Tibial nerve (tissue), 4 donors: Measurements from ENCODE around the gene FBXO15. TPM values are rescaled to one million over a fixed set of nuclear protein-coding genes. Genes with fewer than 3 reads are reported as not detected.
A peak's percentile ranks its signal among the peaks of the same experiment; 100 is the strongest.

Source experiments
- DNase-seq, 2 donors: peaks; one replicate each; pipeline ENCODE4 v3.0.0-alpha.2; 2019; ENCODE audit warnings: low spot score in 2 of 2
- H3K27ac ChIP-seq, 4 donors: fragments of 200-600 bp; sonication (generic) in 3 of 4; one replicate each; pipeline ENCODE4 v1.5.1; 2017 to 2019; ENCODE audit warnings: mild to moderate bottlenecking in 1 of 4
- H3K27me3 ChIP-seq, 2 donors: fragments of 200-600 bp; sonication (generic) in 1 of 2; one replicate each; pipeline versions ENCODE4 v1.5.1 to v1.6.0; 2017 to 2019
- H3K36me3 ChIP-seq, 3 donors: fragments of 200-600 bp; sonication (generic); one replicate each; pipeline ENCODE4 v1.5.1; 2018 to 2019
- H3K4me1 ChIP-seq, 4 donors: fragments of 200-600 bp; sonication (generic) in 3 of 4; one replicate each; pipeline ENCODE4 v1.5.1; 2017 to 2019
- H3K4me3 ChIP-seq, 4 donors: fragments of 200-600 bp; sonication (generic) in 3 of 4; one replicate each; pipeline ENCODE4 v1.5.1; 2017 to 2019; ENCODE audit warnings: mild to moderate bottlenecking in 1 of 4, moderate library complexity in 1 of 4
- H3K9me3 ChIP-seq, 4 donors: fragments of 200-600 bp; sonication (generic) in 3 of 4; one replicate each; pipeline ENCODE4 v1.5.1; 2017 to 2019
- EP300 ChIP-seq, 2 donors: sonication (generic); formaldehyde crosslinking; IDR thresholded peaks; one replicate each; pipeline ENCODE4 v1.6.1; 2017; ENCODE audit warnings: antibody characterized with exemption in 2 of 2, mild to moderate bottlenecking in 1 of 2
- POLR2A ChIP-seq, 2 donors: fragments of 450-650 bp; IDR thresholded peaks; one replicate each; pipeline ENCODE4 v1.6.1; 2017; ENCODE audit warnings: antibody characterized with exemption in 2 of 2, mild to moderate bottlenecking in 2 of 2, moderate library complexity in 2 of 2
- WGBS, 2 donors: methylation state at CpG; one replicate each; pipeline ENCODE4 v1.1.5; 2018; 5-methylcytosine and 5-hydroxymethylcytosine counted together
- total RNA-seq, 4 donors: library from RNA; depleted of rRNA; stranded (reverse); fragments of >200 nt; gene quantifications; one replicate each; pipeline ENCODE4 v1.1.0, GENCODE V29; 2016
- TF ChIP-seq, protein P1 (sequence below), 5 experiments: fragments of 200-600 bp in 3 of 5; fragments of 450-650 bp in 2 of 5; sonication (generic) in 3 of 5; IDR thresholded peaks; one replicate each; pipeline ENCODE4 v1.5.1; 2016 to 2019; ENCODE audit warnings: antibody characterized with exemption in 5 of 5, mild to moderate bottlenecking in 3 of 5, moderate library complexity in 2 of 5

Gene FBXO15
- total RNA-seq, 4 donors from 2014 or later, result 1.0 to 4.4 (median 1.4) TPM

DNA sequence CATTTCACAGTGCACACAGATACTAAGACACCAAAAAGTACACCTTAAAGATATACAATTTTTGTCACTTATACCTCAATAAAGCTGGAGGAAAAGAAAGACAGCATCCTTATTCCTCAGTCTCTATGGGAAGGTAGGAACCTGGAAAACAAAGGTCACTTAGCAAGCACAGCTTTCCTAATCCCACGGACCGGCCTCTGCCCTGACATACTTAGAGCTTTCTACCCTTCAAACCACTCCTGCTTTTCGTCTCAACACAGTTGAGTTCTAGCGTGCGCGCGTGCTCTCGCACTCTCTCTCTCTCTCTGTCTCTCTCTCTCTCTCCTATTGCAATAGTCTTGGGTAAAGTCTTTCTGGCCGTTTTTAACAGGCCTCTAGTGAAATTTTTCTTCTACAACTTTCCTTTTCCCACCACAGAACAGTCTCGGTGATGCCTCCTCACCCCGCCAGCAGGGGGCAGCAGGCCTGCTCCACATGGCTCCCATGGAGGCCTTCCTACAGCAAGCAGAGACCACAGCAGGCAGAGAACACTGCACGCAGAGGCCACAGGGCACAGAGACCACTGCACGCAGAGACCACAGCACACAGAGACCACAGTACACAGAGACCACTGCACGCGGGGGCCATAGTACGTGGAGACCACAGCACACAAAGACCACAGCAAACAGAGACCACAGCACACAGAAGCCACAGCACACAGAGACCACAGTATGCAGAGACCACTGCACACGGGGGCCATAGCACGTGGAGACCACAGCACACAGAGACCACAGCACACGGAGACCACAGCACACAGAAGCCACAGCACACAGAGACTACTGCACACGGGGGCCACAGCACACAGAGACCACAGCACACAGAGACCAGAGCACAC is 106.9 kb downstream of the FBXO15 start:
- no peak for DNase-seq
- Histone ChIP-seq H3K4me3 (no peak overlapping the region), H3K27me3 (no peaks in the 10 kb centered on the region), H3K36me3 (no peaks in the 10 kb centered on the region), H3K27ac (no peak overlapping the region), H3K4me1 (no peaks in the 10 kb centered on the region), H3K9me3 (no peaks in the 10 kb centered on the region)
- TF ChIP-seq POLR2A (IDR thresholded peaks at IDR 0.05) (no peak), EP300 (IDR thresholded peaks at IDR 0.05) (no peak)
- TF ChIP-seq, protein P1, sequence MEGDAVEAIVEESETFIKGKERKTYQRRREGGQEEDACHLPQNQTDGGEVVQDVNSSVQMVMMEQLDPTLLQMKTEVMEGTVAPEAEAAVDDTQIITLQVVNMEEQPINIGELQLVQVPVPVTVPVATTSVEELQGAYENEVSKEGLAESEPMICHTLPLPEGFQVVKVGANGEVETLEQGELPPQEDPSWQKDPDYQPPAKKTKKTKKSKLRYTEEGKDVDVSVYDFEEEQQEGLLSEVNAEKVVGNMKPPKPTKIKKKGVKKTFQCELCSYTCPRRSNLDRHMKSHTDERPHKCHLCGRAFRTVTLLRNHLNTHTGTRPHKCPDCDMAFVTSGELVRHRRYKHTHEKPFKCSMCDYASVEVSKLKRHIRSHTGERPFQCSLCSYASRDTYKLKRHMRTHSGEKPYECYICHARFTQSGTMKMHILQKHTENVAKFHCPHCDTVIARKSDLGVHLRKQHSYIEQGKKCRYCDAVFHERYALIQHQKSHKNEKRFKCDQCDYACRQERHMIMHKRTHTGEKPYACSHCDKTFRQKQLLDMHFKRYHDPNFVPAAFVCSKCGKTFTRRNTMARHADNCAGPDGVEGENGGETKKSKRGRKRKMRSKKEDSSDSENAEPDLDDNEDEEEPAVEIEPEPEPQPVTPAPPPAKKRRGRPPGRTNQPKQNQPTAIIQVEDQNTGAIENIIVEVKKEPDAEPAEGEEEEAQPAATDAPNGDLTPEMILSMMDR (IDR thresholded peaks at IDR 0.05), result peak in 1 of 5 experiments; percentile 46
- 75 to 77% methylated on average over 20 of the region's 20 CpGs for WGBS, 2 donors

DNA sequence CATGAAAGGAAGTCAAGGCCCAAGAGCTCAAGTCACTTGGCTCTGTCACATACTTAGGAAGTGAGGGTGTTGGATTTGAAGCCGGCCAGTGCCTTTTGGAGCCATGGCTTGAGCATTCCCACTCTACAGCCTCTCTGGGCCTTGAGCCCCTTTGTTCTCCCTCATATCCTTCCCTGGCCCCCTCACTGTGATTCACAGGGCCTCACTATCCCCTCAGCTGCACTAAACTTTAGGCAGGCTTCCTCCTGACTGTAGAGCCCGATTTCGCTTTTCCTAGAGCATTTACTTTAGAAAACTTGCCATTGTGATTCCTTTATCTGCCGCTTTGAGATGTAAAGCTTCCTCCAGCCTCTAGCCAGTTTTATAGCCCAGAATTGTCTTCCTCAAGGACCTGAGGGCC is 107.6 kb downstream of the FBXO15 start:
- no peak for TF ChIP-seq EP300 (IDR thresholded peaks at IDR 0.05)
- TF ChIP-seq, protein P1 (IDR thresholded peaks at IDR 0.05), result no peak
- TF ChIP-seq POLR2A (IDR thresholded peaks at IDR 0.05), result no peak
- no peaks in the 10 kb centered on the region for H3K4me1 ChIP-seq
- no peaks in the 10 kb centered on the region for H3K9me3 ChIP-seq
- no peak for DNase-seq
- no peaks in the 10 kb centered on the region for H3K27me3 ChIP-seq
- no peaks in the 10 kb centered on the region for H3K36me3 ChIP-seq
- no peak overlapping the region for H3K27ac ChIP-seq
- 79 to 80% methylated on average over 4 of the region's 4 CpGs for WGBS, 2 donors
- no peak overlapping the region for H3K4me3 ChIP-seq

DNA sequence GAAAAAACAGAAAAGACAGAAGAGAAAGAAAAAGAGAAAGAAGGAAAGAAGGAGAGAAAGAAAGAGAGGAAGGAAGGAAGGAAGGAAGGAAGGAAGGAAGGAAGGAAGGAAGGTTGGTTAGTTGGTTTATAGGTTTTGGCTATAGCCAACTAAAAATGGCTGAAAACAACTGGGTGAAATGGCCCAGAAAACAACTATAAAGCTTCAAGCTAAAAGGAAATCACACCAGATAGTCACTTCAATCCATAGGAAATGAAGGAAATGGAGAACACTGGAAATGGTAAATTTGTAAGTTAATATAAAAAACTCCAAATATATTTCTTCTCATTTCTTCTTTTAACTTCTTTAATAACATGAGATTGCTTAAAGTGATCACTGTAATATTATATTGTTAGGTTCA is 118.5 kb downstream of the FBXO15 start:
- no peak for DNase-seq
- TF ChIP-seq EP300 (IDR thresholded peaks at IDR 0.05) (no peak), POLR2A (IDR thresholded peaks at IDR 0.05) (no peak)
- TF ChIP-seq, protein P1 (IDR thresholded peaks at IDR 0.05), result no peak
- H3K9me3 ChIP-seq, result no peaks in the 10 kb centered on the region
- H3K27ac ChIP-seq, result no peak overlapping the region
- no peaks in the 10 kb centered on the region for H3K36me3 ChIP-seq
- no peaks in the 10 kb centered on the region for H3K4me1 ChIP-seq
- H3K4me3 ChIP-seq, result no peak overlapping the region
- no peaks in the 10 kb centered on the region for H3K27me3 ChIP-seq

Other genes starting within 250 kb of the FBXO15 start
- gene TIMM21, start 689 bp upstream of the FBXO15 start, total RNA-seq, result 10 to 100 TPM; 28.0 to 58.3 (median 33.6) TPM
- 100 to 1,000 TPM; 232 to 490 (median 267) TPM for gene CYB5A, start 144.1 kb upstream of the FBXO15 start, total RNA-seq
- gene C18orf63, start 168.0 kb upstream of the FBXO15 start, total RNA-seq, result not detected